Kidney capillary endothelial cell (primary cell): ENCODE measurements around the gene MMP23B.

Experiments
- DNase-seq: peaks from one replicate; pipeline ENCODE4 v3.0.0-alpha.2; 2018; ENCODE audit warnings: low spot score

MMP23B gene

GRCh38 chr1:1602968-1603506 lies 28.9 kb upstream of the MMP23B start:
- no peak for DNase-seq

GRCh38 chr1:1603671-1604373 lies 28.2 kb upstream of the MMP23B start:
- no peak for DNase-seq

GRCh38 chr1:1604374-1605033 lies 27.5 kb upstream of the MMP23B start:
- DNase-seq: no peak

GRCh38 chr1:1605034-1605591 lies 26.9 kb upstream of the MMP23B start:
- no peak for DNase-seq

- DNase-seq: no peak
Observed at GRCh38 chr1:1605724-1606123, 26.2 kb upstream of the MMP23B start.

- DNase-seq: no peak
Observed at GRCh38 chr1:1606232-1606631, 25.7 kb upstream of the MMP23B start.

GRCh38 chr1:1609822-1610485 lies 22.0 kb upstream of the MMP23B start:
- DNase-seq: no peak

GRCh38 chr1:1610796-1611195 lies 21.2 kb upstream of the MMP23B start:
- DNase-seq: no peak

GRCh38 chr1:1612104-1612400 lies 19.9 kb upstream of the MMP23B start:
- DNase-seq: no peak

- DNase-seq: no peak
Observed at GRCh38 chr1:1613509-1614082, 18.4 kb upstream of the MMP23B start.

GRCh38 chr1:1614204-1614953 lies 17.6 kb upstream of the MMP23B start:
- no peak for DNase-seq

GRCh38 chr1:1614954-1615255 lies 17.1 kb upstream of the MMP23B start:
- DNase-seq: no peak

- peak; percentile 93 for DNase-seq
Observed at GRCh38 chr1:1615256-1616044, 16.5 kb upstream of the MMP23B start, which contains the start of gene MIB2. Gene MIB2 (plus strand): TSS chr1:1615500. CDS start chr1:1623453, 7,953 bp downstream.

GRCh38 chr1:1616045-1616790 lies 15.8 kb upstream of the MMP23B start:
- DNase-seq: no peak

GRCh38 chr1:1616838-1617237 lies 15.1 kb upstream of the MMP23B start:
- no peak for DNase-seq

- no peak for DNase-seq
Observed at GRCh38 chr1:1617516-1617915, 14.5 kb upstream of the MMP23B start.

GRCh38 chr1:1617925-1618324 lies 14.0 kb upstream of the MMP23B start:
- DNase-seq: no peak

- no peak for DNase-seq
Observed at GRCh38 chr1:1618396-1619068, 13.4 kb upstream of the MMP23B start.

GRCh38 chr1:1619917-1620361 lies 12.0 kb upstream of the MMP23B start:
- no peak for DNase-seq
